ENCODE measurements around the gene CHTOP. TPM values are rescaled to one million over a fixed set of nuclear protein-coding genes. Genes with fewer than 3 reads are reported as not detected.
"Not testable (repeated sequence)": the region's sequence is repeated elsewhere in the genome, so short reads cannot be mapped to it uniquely, and the experiment has no call there.

CHTOP gene, protein sequence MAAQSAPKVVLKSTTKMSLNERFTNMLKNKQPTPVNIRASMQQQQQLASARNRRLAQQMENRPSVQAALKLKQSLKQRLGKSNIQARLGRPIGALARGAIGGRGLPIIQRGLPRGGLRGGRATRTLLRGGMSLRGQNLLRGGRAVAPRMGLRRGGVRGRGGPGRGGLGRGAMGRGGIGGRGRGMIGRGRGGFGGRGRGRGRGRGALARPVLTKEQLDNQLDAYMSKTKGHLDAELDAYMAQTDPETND
- polyA plus RNA-seq (ENCODE audit: insufficient read length) = 149 TPM
- long read RNA-seq, donor 1, transcript CHTOP-204 (6 exons, 2,096 nt) = minor isoform, 18 of 88 reads
- long read RNA-seq, donor 1, transcript CHTOP-203 (6 exons, 2,165 nt) = major isoform, 25 of 88 reads
- long read RNA-seq, donor 1, partial matches to known transcripts = 43 of 88 reads
- long read RNA-seq, donor 1, other reads (novel, unspliced or antisense) = 0 of 88 reads
- long read RNA-seq, donor 2, transcript CHTOP-204 (6 exons, 2,096 nt) = minor isoform, 13 of 56 reads
- long read RNA-seq, donor 2, transcript CHTOP-203 (6 exons, 2,165 nt) = major isoform, 19 of 56 reads
- long read RNA-seq, donor 2, partial matches to known transcripts = 15 of 56 reads
- long read RNA-seq, donor 2, other reads (novel, unspliced or antisense) = 7 of 56 reads
- long read RNA-seq, donor 3, transcript CHTOP-203 (6 exons, 2,165 nt) = major isoform, 14 of 42 reads
- long read RNA-seq, donor 3, transcript CHTOP-204 (6 exons, 2,096 nt) = minor isoform, 10 of 42 reads
- long read RNA-seq, donor 3, partial matches to known transcripts = 17 of 42 reads
- long read RNA-seq, donor 3, other reads (novel, unspliced or antisense) = 0 of 42 reads
- long read RNA-seq, donor 4 = 0 reads
- long read RNA-seq, donor 5, transcript CHTOP-203 (6 exons, 2,165 nt) = minor isoform, 14 of 69 reads
- long read RNA-seq, donor 5, transcript CHTOP-204 (6 exons, 2,096 nt) = major isoform, 19 of 69 reads
- long read RNA-seq, donor 5, partial matches to known transcripts = 25 of 69 reads
- long read RNA-seq, donor 5, other reads (novel, unspliced or antisense) = 7 of 69 reads
- long read RNA-seq, donor 6, transcript CHTOP-203 (6 exons, 2,165 nt) = major isoform, 19 of 78 reads
- long read RNA-seq, donor 6, transcript CHTOP-204 (6 exons, 2,096 nt) = minor isoform, 14 of 78 reads
- long read RNA-seq, donor 6, partial matches to known transcripts = 43 of 78 reads
- long read RNA-seq, donor 6, other reads (novel, unspliced or antisense) = 0 of 78 reads
- long read RNA-seq, donor 7, transcript CHTOP-204 (6 exons, 2,096 nt) = minor isoform, 14 of 77 reads
- long read RNA-seq, donor 7, transcript CHTOP-203 (6 exons, 2,165 nt) = major isoform, 22 of 77 reads
- long read RNA-seq, donor 7, partial matches to known transcripts = 38 of 77 reads
- long read RNA-seq, donor 7, other reads (novel, unspliced or antisense) = 0 of 77 reads
- long read RNA-seq, donor 8, transcript CHTOP-204 (6 exons, 2,096 nt) = minor isoform, 5 of 122 reads
- long read RNA-seq, donor 8, transcript CHTOP-203 (6 exons, 2,165 nt) = major isoform, 6 of 122 reads
- long read RNA-seq, donor 8, partial matches to known transcripts = 54 of 122 reads
- long read RNA-seq, donor 8, other reads (novel, unspliced or antisense) = 56 of 122 reads

DNA sequence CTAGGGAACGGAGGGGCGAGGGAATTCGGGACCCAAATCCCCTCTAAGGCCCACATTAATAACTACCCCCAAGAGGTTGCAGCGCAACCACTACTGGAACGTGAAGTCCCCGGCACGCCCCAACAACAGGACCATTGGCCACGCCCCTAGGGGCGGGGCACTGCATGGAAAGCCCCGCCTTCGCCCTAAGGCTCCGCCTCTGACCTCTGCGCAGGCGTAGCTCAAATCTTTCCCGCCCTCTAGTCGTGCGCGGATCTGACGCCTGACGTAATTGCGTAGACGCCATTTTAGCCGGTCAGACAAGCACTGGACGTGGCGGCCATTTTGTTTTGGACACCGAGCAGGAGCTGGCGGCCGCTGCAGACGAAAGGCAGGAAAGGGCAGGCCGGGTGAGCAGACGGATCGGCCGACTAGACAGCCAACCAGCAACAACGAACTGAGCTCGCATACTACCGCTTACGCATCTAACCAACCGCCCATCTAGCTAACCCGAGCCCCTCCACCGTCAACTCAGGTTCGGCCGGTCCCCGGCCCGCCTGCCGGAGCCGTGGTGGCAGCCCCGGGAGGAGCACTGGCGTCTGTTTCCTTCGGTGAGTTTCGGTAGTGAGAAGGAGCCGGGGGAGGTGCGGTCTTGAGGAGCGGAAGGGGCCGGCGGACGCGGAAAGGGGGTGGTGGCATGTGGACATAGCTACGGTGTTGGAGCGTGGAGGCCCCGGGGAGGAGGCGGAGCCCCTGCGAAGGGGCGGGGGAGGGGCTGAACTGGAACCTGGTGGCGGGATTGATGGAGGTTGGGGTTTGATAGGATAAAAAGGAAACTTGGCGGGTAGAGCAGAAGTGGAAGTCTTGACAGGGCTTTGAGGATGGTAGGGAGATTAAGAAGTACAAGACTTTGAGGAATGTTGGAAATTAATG, at the start of gene CHTOP:
TSS of gene CHTOP (plus strand) at position 313 of the 912 bp plus-strand sequence. CDS start 2,523 bp downstream, outside the sequence.
- DNase-seq = peak; percentile 97

DNA sequence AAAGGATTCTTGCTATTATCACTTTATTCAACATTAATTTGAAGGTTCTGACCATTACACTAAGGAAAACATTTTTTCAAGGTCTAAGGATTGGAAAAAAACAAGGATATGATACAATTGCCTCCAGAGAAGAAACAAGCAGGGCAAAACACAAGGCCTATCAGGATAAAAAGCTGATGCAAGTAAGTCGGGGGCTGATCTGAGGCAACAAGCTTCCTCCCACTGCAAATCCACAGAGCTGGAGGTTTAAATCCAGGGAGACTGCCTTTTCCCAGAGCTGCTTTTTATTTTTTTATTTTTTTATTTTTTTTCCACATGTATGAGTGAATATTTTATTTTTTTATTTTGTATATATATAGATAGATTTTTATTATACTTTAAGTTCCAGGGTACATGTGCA, 48.9 kb upstream of the CHTOP start:
- no peak for DNase-seq

DNA sequence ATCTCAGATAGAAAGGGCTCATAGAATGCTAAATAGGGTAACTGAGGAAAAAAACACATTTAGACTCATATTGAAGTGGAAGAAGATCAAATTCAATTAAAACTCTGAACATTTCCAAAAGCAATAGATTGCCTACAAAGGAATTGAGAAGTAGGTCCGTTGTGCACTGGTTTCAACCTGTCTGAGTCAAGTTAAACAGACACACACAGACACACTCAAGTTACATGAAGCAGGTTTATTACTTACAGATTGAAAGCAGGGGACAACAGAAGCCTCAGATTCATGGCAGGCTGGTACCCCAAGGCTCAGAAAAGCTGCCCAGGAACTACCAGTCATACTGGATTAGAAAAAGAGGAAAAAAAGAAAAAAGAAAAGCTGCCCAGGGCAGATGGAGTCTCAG, 47.5 kb upstream of the CHTOP start:
- no peak for DNase-seq

DNA sequence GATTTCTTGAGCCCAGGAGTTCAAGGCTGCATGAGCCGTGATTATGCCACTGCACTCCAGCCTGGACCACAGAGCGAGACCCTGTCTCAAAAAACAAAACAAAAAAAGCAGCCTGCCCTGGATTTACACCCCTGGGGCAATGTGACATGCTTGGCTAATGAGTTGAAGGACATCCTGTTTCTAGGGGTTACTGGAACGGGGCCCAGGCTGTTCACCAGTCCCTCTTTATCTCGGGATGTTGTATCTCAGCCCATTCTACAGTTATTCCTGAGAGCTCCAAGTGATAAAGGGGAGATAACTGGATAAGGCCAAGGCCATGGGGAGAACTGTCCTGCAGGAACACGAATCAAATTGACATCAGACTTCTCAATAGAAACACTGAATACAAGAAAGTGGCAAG, 46.6 kb upstream of the CHTOP start:
- DNase-seq = no peak

DNA sequence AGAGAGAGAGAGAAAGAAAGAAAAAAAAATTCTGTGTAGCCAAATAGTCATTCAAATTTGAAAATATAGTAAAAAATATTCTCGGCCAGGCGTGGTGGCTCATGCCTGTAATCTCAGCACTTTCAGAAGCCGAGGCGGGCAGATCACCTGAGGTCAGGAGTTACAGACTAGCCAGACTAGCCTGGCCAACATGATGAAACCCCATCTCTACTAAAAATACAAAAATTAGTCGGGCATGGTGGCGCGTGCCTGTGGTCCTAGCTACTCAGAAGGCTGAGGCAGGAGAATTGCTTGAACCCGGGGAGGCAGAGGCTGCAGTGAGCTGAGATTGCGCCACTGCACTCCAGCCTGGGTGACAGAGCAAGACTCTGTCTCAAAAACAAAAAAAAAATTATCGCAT, 45.8 kb upstream of the CHTOP start:
- not testable (repeated sequence) for DNase-seq

DNA sequence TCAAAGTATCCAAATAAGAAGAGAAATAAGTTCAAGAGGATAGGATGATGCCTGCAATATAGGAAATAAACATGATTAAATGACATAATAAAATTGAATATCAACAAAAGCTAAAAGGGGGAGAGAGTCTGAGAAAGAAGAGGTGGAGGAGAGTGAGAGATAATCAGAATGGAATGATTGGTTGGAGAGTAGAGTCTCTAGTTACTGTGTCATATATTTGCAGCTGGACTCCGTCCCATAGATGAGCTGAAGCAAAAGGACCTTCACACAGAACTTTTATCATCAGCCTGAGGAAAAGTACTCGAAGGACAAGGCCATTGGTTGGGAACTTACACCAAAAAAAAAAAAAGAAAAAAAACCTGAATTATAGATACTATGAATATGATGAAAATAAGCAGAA, 45.4 kb upstream of the CHTOP start:
- DNase-seq = no peak

DNA sequence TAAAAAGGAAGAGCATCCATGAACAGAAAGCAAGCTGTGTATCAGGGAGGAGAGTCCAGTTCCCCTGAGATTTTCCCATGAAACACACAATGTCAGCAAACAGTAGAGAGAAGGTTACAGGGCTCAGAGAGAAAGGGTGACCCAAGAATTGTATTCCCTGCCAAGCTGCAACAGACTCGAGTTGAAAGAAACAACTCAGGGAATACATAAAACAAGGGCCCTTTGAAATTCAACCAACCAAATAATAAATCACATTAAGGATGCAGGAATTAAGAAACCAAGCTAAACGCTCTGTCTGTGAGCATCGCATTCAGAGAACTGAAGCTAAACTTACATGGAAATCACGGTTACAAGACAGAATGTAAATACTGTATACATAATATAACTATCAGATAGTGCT, 41.1 kb upstream of the CHTOP start:
- no peak for DNase-seq

DNA sequence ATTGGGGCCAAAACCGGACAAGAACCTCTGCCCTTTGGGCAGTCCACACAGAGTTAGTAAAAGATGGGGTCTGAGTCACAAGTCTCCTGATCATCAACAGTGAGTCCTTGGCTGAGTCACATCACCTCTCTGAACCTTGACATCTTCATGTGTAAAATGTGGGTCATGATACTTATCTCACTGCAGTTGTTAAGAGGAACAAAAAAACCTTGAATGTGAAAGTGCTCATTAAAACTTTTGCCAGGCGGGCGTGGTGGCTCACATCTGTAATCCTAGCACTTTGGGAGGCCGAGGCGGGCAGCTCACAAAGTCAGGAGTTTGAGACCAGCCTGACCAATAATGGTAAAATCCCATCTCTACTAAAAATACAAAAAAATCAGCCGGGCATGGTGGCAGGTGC, 36.7 kb upstream of the CHTOP start:
- DNase-seq = no peak

DNA sequence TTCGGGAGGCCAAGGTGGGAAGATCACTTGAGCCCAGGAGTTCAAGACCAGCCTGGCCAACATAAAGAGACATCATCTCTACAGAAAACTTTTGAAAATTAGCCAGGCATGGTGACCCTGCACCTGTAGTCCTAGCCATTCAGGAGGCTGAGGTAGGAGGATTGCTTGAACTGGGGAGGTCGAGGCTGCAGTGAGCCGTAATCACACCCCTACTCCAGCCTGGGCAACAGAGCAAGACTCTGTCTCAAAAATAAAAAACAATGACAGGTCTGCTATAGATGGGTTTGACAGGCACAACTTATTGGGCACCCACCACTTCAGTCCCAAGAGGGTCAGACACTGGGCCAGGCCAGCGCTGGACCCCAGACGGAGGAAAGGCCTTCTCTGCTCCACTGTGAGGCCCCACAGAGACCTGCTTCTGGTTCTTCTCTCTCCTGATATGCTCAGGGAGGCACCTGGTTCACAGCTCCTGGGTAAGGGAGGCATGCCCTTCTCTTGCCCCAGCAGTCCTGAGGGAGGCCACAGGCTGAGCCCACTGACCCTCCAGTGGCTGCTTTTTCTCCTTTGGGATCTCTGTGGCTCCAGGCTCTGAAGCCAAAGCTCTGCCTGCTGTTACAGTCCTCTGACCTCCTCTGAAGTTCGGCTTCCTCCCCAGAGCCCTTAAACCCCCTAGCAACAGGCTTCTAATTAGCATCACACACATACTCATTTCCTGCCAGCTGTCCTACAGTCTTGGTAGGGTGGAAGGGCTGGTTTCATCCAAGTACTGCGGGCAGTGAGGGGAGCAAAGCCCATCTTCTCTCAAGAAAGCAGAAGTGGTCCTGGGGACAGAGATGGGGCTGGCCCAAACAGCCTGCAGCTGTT, 35.3 kb upstream of the CHTOP start:
- DNase-seq = no peak

DNA sequence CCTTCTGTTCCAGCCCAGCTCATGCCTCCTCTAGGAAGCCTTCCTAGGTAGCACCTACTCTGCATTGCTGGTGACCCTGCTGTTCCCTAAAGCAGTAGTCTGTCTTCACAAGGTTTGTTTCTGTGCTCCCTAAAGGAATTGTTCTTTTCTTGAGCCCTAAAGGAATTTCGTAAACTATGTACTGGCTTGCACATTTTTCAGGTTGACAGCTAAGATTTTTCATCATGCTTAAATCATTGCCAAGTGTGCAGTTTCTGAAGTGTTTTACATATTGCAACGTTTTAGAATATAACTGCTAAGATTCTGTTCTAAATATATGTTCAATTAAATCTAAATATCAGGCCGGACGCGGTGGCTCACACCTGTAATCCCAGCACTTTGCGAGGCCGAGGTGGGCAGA, 34.0 kb upstream of the CHTOP start:
- DNase-seq = no peak

DNA sequence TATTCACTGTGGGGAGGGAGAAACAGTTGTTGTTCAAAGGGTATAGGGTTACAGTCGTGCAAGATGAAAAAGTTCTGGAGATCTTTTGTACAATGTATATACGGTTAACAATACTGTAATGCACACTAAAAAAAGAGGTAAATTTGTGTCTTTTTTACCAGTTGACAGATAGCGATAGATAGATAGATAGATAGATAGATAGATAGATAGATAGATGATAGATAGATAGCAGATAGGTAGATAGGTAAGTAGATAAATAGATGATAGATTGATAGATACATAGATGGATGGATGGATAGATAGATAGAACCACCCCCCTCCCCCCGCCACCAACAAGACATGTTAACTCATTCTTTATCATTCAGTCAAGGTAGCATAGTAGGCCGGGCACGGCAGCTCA, 31.1 kb upstream of the CHTOP start:
- DNase-seq = no peak

DNA sequence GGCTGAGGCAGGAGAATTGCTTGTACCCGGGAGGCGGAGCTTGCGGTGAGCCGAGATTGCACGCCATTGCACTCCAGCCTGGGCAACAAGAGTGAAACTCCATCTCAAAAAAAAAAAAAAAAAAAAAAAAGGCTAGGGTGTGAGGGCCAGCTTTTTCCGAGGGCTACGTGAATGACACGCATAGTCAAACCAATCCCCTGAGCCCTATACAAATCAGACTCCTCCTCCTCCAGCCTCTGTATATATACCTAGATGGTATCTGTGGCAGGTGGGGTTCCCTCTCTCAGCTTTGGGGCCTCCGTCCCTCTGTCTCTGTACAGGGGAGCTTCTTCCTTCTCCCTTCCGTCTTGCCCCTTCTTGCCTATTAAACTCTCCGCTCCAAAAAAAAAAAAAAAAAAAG, 27.7 kb upstream of the CHTOP start:
- no peak for DNase-seq

DNA sequence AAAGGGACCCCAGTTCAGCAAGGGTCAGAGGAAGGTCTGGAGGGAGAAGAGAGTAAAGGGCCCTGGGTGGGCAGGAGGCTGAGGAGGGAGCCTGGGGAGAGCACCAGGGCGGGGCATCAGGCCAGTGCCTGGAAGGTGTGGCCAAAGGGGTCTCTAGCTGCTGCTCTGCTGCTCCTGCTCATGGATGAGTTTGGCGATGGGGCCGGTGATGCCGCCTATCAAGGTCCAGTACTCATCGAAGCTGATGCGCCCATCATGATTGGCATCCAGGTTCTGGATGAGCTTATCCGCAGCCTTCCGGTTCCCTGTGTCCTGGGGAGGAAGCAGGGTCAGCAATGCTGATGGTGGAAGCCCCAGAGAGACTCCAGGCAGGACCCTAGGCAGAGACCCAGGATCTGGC, 26.5 kb upstream of the CHTOP start:
- no peak for DNase-seq

DNA sequence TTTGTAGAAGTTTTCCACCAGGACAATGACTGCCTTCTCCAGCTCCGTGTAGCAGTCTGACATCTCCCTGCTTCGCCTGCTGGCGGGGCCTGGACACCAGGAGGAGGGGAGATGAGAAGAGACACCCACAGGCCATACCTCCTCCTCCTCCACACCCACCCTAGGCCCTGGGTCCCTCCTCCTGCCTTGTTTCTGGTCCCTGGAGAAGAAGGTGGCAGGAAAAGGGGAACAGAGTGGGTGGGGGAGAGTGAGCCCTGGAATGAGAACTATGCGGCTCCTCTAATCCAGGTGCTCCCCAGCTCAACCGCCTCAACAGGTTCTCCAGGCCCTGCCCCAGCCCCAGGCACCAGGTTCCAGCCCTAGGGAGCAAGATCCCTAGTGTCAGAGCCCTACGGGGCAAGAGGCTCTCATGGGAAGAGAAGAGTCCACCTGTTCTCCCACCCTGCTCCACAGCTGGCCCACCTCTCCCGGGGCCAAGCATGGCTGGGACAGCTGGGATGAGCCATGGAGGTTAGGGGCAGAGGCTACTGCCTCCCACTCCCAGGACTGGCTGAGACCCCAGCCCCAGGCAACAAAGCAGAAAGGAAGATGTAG, 25.7 kb upstream of the CHTOP start:
- no peak for DNase-seq

DNA sequence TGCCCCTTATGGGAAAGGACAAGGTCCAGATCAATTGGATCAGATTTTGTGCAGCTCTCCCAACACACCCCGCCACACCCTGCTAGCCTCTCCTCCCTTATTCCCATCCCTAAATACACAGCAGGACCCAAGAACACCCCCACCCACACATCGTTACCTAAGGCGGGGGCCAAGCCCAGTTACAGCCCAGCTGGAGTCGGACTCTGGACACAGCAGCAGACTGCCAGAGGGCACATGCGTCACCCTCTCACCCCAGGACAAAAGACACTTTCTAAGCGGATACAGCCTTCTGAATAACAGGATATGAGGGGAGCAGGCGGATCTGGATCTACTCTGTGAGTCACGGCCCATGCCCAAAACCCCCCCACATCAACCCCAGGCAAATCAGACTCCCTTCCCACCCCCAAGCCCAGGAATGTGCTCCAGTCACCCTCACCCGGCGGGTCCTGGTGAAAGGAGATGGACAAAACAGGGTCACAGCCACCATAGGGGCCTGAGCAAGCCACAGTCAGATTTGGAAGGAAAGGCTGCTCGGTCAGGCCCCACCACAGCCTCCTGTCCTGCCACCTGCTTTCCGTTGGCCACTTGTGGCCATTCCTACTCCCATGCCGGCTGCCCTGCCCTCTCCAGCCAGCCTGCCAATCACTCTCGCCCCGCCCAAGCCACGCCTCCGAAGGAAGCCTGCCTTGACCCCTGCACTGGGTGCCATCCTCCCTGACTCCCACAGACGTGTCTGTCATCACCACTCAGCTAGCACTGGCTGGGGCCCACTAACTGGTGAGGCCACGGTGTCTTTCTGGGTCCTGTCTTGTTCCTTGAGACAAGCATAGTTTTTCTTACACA, 24.9 kb upstream of the CHTOP start:
- no peak for DNase-seq

DNA sequence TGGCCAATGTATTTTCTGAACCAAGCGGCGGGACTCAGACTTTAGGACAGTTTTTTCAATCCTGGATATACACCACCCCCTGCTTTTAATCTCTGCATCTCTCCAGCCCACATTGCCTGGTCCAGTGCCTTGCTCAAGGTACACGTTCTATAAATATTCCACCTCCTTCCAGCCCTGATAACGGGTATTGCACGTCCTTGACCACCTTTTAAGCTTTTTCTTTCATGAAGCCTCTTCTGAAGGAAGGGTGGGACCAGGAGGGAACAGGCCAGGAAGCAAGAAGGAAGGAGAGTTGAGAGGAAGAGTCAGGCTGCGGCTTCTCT, 24.3 kb upstream of the CHTOP start:
- no peak for DNase-seq

DNA sequence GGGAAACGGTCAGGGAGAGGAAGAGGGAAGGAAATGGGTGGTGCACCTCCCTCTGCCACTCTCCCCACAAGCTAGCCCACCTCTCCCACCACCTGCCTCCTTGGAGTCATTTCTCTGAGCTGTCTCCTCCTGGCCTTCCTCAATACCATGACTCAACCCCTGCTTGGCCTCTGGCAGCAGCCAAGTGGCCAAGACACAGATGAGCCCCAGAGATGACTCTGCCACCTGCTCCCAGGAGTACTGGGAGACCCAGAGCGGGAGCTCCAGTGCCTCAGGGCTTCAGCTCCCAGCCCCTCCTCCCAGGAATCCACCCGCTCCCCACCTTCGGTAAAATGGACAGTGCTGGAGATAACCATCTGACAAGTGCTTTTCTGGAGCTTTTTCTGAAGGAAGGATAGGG, 23.5 kb upstream of the CHTOP start:
- no peak for DNase-seq

DNA sequence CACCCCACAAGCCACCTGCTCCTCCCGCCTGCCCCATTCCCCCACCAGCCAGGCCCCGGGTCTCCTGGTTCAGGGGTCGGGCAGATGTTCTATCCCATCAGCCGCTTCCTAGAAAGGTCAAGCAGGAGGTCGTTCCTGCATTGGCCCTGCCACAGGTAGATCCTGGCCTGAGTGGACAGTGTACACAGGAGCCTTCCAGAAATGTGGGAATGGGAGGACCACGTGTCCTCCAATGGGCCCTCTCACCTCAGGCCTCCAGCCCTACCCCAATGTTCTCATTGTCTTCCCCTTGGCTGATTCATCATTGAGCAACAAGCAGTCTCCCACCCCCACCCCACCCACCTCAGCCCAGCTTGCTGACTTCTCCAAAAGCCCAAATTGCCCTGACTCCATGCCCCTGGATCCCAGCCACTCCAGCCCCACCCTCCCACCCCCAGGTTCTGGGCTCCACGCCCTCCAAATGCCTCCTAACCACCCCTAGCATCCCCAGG, 23.0 kb upstream of the CHTOP start:
- no peak for DNase-seq
